HG03064 (cell line): ENCODE results near the gene FRY.

Source experiments
- ATAC-seq: cut with Tn5 transposase; IDR thresholded peaks from one replicate; pipeline ENCODE4 v1.9.1; 2021; ENCODE audit warnings: low read depth; ENCODE audit not compliant: unreplicated experiment

FRY gene

DNA sequence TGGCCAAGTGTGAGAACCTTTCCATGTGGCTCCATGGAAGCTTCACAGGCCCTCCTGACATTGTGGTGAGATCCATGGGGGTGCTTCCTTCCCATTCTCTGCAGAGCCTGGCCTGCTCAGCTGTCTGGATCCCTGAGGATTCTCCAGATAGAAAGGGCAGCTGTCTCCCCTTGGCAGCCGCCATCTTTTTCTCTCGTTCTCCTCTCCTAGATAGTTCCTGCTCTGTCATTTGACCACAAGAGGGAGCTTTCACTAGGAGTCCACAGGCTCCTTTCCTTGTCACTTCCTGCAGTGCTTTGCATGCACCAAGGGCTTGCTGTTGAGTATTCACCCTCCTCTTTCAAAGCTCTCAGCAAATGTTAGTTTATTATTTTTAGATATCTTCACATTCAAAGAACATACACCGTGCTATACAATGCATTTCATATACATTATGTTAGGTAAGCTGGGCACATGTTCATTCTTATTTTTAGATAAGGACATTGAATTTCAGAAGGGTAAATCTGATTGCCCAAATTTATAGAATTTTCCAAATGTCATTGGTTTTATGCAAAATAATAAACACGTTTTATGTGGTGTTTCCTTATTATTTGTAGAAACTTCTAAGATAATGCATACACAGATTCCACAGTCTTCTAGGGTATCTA is 133.2 kb downstream of the FRY start:
- ATAC-seq, result no peak

- ATAC-seq, result no peak
Measured at GRCh38 chr13:32165796-32166195, 134.2 kb downstream of the FRY start.

DNA sequence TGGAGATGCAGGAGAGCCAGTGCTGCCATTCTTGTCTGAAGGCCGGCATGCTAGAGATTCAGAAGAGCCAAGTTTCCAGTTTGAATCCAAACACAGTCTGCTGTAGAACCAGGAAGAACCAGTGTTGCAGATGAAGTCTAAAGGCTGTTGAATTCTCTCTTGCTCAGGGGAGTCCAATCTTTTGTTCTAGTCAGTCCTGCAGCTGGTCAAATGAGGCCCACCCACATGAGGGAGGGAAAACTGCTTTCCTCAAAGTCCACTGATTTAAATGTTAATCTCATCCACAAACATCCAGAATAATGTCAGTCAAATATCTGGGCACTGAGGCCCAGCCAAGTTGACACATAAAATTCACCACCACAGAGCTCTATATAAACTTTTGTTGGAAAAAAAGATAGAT is 136.6 kb downstream of the FRY start:
- ATAC-seq, result no peak

- no peak for ATAC-seq
Measured at GRCh38 chr13:32170841-32171240, 139.3 kb downstream of the FRY start.

- no peak for ATAC-seq
Measured at GRCh38 chr13:32173881-32174280, 142.3 kb downstream of the FRY start.

DNA sequence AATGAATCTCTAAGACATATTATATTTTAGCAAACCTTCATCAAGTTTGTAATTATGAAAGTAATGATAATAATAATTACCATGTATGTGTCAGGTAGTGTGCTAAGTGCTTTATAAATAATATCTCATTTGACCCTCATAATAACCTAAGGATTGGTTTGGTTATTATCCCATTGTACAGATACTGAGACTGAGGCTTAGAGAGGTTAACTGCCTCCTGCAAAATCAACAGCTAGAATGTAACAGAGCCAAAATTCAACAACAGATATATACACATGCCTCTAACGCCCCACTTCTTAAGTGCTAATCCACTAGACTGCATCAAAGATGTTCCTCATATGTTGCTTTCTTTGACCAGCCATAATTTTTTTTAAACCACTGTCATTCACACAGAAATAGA is 142.8 kb downstream of the FRY start:
- ATAC-seq, result no peak

DNA sequence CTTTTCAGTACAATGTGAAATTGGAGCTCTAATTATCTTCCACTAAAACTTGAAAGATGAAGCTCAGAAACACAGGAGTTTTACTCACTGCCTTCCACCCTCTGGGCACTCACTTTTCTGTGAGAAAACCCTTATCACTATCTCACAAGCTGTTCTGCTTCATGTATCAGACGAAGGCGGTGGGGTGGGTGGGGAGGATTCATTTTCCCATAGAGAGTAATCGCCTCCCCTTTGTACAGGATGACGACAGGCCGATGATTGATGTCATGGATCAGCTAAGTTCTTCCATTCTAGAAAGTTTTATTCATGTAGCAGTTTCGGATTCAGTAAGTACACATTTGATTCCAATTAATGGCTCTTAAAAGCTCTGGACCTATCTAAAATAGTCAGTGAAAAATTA is 143.7 kb downstream of the FRY start:
- ATAC-seq, result no peak

DNA sequence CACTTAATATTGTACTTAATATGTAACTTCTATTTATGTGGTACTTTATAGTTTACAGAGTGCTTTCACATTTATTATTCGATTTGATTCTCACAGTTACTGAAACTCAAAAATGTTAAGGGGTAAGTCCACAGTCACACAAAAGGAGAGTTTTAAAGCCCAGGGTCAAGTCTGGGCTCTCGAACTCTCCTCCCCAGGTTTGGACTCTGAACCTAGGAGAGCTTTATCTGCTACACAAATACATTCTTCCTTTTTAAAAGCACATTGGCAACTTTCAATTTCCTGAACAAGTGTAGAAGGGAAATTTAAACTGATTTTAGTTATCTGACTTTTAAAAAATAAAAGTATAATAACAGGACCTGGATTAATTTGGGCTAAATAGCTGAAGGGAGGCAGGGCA is 144.4 kb downstream of the FRY start:
- no peak for ATAC-seq

- no peak for ATAC-seq
Measured at GRCh38 chr13:32176696-32177095, 145.1 kb downstream of the FRY start.

DNA sequence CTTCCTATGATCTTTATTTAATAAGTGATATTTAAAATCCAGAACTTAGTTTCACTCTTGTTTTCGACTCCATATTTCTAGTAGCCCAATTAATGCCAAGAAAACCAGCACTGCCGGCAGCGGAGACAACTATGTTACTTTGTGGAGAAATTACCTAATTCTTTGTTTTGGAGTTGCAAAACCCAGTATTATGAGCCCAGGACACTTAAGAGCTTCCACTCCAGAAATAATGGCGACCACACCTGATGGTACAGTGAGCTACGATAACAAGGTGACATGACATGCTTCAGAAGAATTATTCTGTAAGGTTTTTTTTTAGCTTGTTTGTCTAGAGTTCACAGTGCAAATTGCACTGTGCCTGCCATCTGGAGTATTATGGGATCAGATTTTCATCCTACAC is 147.2 kb downstream of the FRY start:
- ATAC-seq, result no peak

DNA sequence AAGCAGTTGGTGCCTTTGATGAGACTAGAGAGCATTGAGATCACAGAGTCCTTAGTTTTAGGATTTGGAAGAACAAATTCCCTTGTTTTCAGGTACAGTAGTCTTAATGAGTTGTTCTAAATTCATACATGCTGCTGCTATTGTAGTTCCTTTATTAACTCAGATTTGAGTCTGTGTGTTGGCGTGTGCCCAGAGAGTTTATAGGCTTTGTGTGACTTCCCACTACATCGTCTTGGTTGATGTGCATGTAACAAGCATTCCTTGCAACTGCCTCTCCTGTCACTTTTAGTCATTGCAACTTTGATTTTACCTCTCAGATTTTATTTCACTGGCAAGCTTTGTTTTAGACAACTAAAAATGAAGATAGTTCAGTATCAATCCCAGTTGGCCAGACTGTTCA is 148.1 kb downstream of the FRY start:
- no peak for ATAC-seq

DNA sequence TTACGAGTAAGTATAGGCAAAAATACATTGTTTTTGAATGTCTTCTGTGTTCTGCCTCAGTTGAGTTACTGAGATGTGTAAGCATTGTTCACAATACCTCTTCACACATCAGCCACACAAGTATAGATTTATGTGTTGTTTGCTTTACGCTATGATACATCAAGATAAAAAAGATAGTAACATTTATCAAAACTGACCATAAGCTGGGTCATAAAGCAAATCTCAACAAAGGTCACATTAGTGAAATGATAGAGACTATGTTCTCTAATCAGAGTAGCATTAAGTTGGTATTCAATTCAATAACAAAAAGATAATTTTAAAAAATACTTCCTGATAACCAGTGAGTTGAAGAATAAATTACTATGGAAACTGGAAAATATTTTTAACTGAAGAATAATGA is 156.1 kb downstream of the FRY start:
- no peak for ATAC-seq

DNA sequence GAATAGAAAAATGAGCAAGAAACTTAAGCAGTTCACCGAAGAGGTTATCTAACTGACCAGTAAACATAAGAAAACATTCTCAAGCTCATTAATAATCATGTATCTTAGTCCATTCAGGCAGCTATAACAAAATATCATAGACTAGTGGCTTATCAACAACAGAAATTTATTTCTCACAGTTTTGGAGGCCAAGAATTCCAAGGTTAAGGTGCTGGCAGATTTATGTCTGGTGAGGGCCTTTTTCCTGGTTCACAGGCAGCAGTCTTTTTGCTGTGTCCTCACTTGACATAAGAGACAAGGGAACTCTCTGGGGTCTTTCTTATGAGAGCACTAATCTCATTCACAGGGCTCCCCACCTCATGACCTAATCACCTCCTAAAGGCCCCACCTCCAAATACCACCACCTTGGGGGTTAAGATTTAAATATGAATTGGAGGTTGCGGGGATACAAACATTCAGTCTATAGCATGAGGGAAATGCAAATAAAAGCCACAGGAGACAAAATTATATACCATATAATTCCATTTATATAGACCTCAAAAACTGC is 160.0 kb downstream of the FRY start:
- ATAC-seq, result no peak

DNA sequence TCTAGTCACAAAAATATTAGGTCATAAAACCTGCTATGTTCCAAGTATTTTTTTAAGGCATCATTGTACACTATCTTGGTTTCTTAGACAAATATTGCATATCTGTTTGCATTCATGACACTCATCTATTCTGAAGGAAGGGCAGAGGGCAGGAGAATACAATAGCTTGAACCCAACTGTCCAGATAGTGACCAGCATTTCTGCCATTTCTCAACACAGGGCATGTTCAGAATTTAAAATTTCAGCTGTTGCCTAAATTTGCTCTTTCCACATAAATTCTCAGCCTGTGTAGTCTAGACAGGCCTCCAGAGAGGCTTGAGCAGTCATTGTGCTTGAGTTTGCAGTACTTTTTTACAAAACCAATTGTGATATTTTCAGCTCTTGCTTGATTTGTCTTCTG is 164.1 kb downstream of the FRY start:
- ATAC-seq, result no peak

- ATAC-seq, result no peak
Measured at GRCh38 chr13:32199168-32199567, 167.6 kb downstream of the FRY start.

DNA sequence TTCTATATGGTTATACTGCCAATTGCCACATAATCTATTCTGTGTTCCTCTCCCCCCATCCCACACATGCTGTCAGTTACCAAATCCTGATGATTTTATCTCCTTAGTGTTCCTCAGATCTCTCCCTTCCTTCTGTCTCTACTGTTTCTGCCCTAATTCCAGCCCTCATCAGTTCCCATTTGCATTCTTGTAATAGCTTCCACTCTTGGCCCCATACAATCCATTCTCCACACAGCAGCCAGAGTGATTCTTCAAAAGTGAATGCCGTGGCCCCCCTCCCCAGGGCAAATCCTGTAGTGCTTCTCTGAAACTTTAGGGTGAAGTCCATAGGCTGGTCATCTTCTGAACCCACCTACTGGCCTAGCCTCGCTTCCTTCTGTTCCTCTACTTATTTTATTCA is 169.2 kb downstream of the FRY start:
- no peak for ATAC-seq

GRCh38 chr13:32201809-32202208 is 170.2 kb downstream of the FRY start:
- ATAC-seq, result no peak

DNA sequence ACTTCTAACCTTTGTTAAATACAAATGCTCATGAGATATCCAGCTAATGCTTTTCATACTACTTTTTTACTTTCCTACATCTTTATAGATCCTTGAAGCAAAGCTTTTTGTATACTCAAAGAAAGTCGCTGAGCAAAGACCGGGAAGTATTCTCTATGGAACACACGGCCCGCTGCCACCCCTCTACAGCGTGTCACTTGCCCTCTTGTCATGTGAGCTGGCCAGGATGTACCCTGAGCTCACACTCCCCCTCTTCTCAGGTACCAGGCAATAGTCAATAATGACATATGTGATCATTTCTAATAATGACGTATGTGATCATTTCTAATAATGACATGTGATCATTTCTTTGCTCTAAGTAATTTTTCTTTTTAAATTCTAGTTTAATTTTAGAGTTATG is 170.7 kb downstream of the FRY start:
- ATAC-seq, result no peak

GRCh38 chr13:32203221-32203620 is 171.6 kb downstream of the FRY start:
- no peak for ATAC-seq

DNA sequence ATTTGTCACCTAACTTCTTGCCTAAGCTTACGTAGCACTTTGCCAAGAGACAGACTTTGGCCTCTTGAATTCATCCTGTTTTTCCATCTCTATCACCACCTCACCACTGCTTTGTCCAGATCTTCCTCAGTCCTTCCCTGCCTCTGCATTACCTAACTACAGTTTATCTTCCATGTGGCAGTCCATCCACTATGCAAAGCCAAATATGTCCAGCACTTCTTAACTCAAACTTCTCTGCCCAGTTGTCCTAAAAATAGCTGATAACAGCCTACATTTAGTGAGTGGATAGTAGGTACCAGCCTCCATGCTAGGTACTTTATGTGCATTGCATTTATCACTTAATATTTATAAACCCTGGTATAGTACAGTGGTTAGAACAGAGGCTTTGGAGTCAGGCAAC is 172.2 kb downstream of the FRY start:
- no peak for ATAC-seq

GRCh38 chr13:32205431-32206096 is 174.0 kb downstream of the FRY start:
- ATAC-seq, result no peak

DNA sequence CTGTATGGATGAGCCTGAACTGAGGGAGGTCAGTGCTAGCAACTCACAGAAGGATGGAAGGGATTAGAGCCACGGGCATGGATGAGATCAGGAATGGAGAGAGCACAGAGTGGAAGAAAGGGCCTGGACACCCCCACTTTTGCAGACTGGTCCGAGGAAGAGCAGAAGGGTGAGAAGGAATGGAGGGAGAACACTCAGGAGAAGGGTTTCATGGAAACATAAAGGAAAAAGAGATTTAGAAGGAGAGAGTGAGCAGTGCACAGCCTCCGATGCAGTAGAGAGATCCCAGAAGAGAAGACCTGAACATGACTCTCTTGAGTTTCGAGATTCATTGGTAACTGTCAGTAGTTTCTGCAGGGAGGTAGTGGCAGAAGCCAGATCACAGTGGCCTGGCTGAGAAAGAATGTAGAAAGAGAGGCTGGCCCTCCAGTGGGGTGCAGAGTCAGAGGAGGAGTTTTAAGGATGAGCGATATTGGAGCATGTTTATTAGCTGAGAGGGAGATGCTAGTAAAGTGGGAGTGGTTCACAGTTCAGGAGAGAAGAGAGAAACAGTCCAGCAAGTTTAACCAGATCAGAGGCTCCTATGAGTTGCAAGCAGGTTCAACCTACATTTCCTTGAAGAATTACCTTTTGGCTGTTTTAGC is 174.6 kb downstream of the FRY start:
- no peak for ATAC-seq
